ENCODE results near the gene NAA40.
"Not testable (repeated sequence)": the region's sequence is repeated elsewhere in the genome, so short reads cannot be mapped to it uniquely, and the experiment has no call there.

Gene NAA40

GRCh38 chr11:63973912-63974258 is 35.1 kb downstream of the NAA40 start:
- DNase-seq; in situ Hi-C loops (cut with MboI; ENCODE audit: low pct_unique_long_range_greater_than_20kb, low sequenced_read_pairs): not testable (repeated sequence)

GRCh38 chr11:63974259-63975143 is 35.7 kb downstream of the NAA40 start, which contains the start of gene COX8A:
TSS of gene COX8A (plus strand) at chr11:63974620. CDS start at chr11:63974681, 61 bp downstream.
- in situ Hi-C loops (cut with MboI; ENCODE audit: low pct_unique_long_range_greater_than_20kb, low sequenced_read_pairs): no loop called here
- peak; percentile 100 for DNase-seq

GRCh38 chr11:63978551-63979239 is 39.9 kb downstream of the NAA40 start:
- in situ Hi-C loops (cut with MboI; ENCODE audit: low pct_unique_long_range_greater_than_20kb, low sequenced_read_pairs): no loop called here
- no peak for DNase-seq

- in situ Hi-C loops (cut with MboI; ENCODE audit: low pct_unique_long_range_greater_than_20kb, low sequenced_read_pairs): no loop called here
- no peak for DNase-seq
These were observed 40.6 kb downstream of the NAA40 start for GRCh38 chr11:63979426-63979825.

- DNase-seq: no peak
These were observed 47.0 kb downstream of the NAA40 start for GRCh38 chr11:63985812-63986155.

GRCh38 chr11:63986156-63986931 is 47.5 kb downstream of the NAA40 start, which contains the start of gene OTUB1:
TSS of gene OTUB1 (plus strand) at chr11:63986438. CDS start at chr11:63986457, 19 bp downstream.
- peak; percentile 91 for DNase-seq

More at GRCh38 chr11:63985812-63986155, 47.0 kb downstream of the NAA40 start:
- in situ Hi-C loops (cut with MboI; ENCODE audit: low pct_unique_long_range_greater_than_20kb, low sequenced_read_pairs): no loop called here

GRCh38 chr11:63986932-63987513 is 48.2 kb downstream of the NAA40 start:
- no peak for DNase-seq
- in situ Hi-C loops (cut with MboI; ENCODE audit: low pct_unique_long_range_greater_than_20kb, low sequenced_read_pairs): no loop called here

More at GRCh38 chr11:63986156-63986931, 47.5 kb downstream of the NAA40 start, which contains the start of gene OTUB1:
- in situ Hi-C loops (cut with MboI; ENCODE audit: low pct_unique_long_range_greater_than_20kb, low sequenced_read_pairs): no loop called here

- in situ Hi-C loops (cut with MboI; ENCODE audit: low pct_unique_long_range_greater_than_20kb, low sequenced_read_pairs): no loop called here
These were observed 52.8 kb downstream of the NAA40 start for GRCh38 chr11:63991558-63991957.

GRCh38 chr11:63993100-63993499 is 54.3 kb downstream of the NAA40 start:
- in situ Hi-C loops (cut with MboI; ENCODE audit: low pct_unique_long_range_greater_than_20kb, low sequenced_read_pairs): no loop called here
- DNase-seq: no peak

More at GRCh38 chr11:63991558-63991957, 52.8 kb downstream of the NAA40 start:
- DNase-seq: no peak

GRCh38 chr11:63993993-63994392 is 55.2 kb downstream of the NAA40 start:
- no peak for DNase-seq
- in situ Hi-C loops (cut with MboI; ENCODE audit: low pct_unique_long_range_greater_than_20kb, low sequenced_read_pairs): no loop called here

- in situ Hi-C loops (cut with MboI; ENCODE audit: low pct_unique_long_range_greater_than_20kb, low sequenced_read_pairs): no loop called here
- DNase-seq: no peak
These were observed 57.7 kb downstream of the NAA40 start for GRCh38 chr11:63996512-63996911.

GRCh38 chr11:63997104-63997700 is 58.4 kb downstream of the NAA40 start:
- in situ Hi-C loops (cut with MboI; ENCODE audit: low pct_unique_long_range_greater_than_20kb, low sequenced_read_pairs): no loop called here

GRCh38 chr11:63997801-63998337 is 59.1 kb downstream of the NAA40 start:
- no peak for DNase-seq
- in situ Hi-C loops (cut with MboI; ENCODE audit: low pct_unique_long_range_greater_than_20kb, low sequenced_read_pairs): no loop called here

More at GRCh38 chr11:63997104-63997700, 58.4 kb downstream of the NAA40 start:
- DNase-seq: no peak

GRCh38 chr11:63998558-63999348 is 60.0 kb downstream of the NAA40 start:
- no peak for DNase-seq

GRCh38 chr11:63999349-64000025 is 60.7 kb downstream of the NAA40 start:
- in situ Hi-C loops (cut with MboI; ENCODE audit: low pct_unique_long_range_greater_than_20kb, low sequenced_read_pairs): no loop called here

More at GRCh38 chr11:63998558-63999348, 60.0 kb downstream of the NAA40 start:
- in situ Hi-C loops (cut with MboI; ENCODE audit: low pct_unique_long_range_greater_than_20kb, low sequenced_read_pairs): no loop called here

GRCh38 chr11:64000026-64000739 is 61.4 kb downstream of the NAA40 start:
- in situ Hi-C loops (cut with MboI; ENCODE audit: low pct_unique_long_range_greater_than_20kb, low sequenced_read_pairs): no loop called here

More at GRCh38 chr11:63999349-64000025, 60.7 kb downstream of the NAA40 start:
- no peak for DNase-seq

More at GRCh38 chr11:64000026-64000739, 61.4 kb downstream of the NAA40 start:
- DNase-seq: no peak

All from KBM-7 (cell line).